Endothelial cell of umbilical vein (primary cell): ENCODE results near the gene TMEM26. TPM values are rescaled to one million over a fixed set of nuclear protein-coding genes. Genes with fewer than 3 reads are reported as not detected.

Experiments used
- BruUV-seq: library from RNA; stranded (reverse); fragments of 400-500 nt; replicated peaks from 2 replicates; lab custom pipeline; 2021; lab: Mats Ljungman, UMichigan
- CTCF ChIA-PET: fragments of 300-600, 350-600 bp; sonication (Branson Sonifier 250); formaldehyde crosslinking; loops from one replicate; lab custom pipeline; 2021; ENCODE audit warnings: antibody characterized with exemption, inconsistent platforms; lab: Charles Lee
- POLR2A ChIA-PET: fragments of 300-600, 350-600 bp; sonication (Branson Sonifier 250); formaldehyde crosslinking; loops from one replicate; lab custom pipeline; 2021; ENCODE audit warnings: antibody characterized with exemption, inconsistent platforms; lab: Charles Lee
- DNase-seq: peaks from one replicate; pipeline ENCODE4 v3.0.0-alpha.2; 2011; ENCODE audit warnings: low read depth, low spot score
- FAIRE-seq: peaks from 2 replicates; lab custom pipeline; 2011; peaks lifted over from hg19 to GRCh38; lab: Jason Lieb, UNC
- H2AFZ ChIP-seq: 2 replicates; pipeline ENCODE4 v1.6.0; 2012; ENCODE audit warnings: low read depth, low read length, control low read depth, inconsistent platforms
- H3K27ac ChIP-seq: 2 replicates; pipeline ENCODE4 v1.5.1; 2011; ENCODE audit warnings: low read depth, mild to moderate bottlenecking, control low read depth, low read length, moderate library complexity; ENCODE audit not compliant: insufficient read depth
- H3K27me3 ChIP-seq, 2 experiments: 2 replicates each; pipeline versions ENCODE4 v1.6.0 to v1.6.1; 2011; ENCODE audit warnings: low read length in 2 of 2, mixed read lengths in 1 of 2; ENCODE audit not compliant: control insufficient read depth in 2 of 2, insufficient read depth in 2 of 2
- H3K36me3 ChIP-seq, 2 experiments: 2 replicates in 1 of 2; 3 replicates in 1 of 2; pipeline ENCODE4 v1.5.1; 2011; ENCODE audit warnings: low read length in 2 of 2, mild to moderate bottlenecking in 1 of 2, moderate library complexity in 1 of 2; ENCODE audit not compliant: control insufficient read depth in 2 of 2, insufficient read depth in 2 of 2; ENCODE audit errors: extremely low read depth in 1 of 2
- H3K4me1 ChIP-seq: 3 replicates; pipeline ENCODE4 v1.5.1; 2011; ENCODE audit warnings: mild to moderate bottlenecking, low read length; ENCODE audit not compliant: control insufficient read depth, insufficient read depth; ENCODE audit errors: extremely low read depth
- H3K4me2 ChIP-seq: 2 replicates; pipeline ENCODE4 v1.6.1; 2011; ENCODE audit warnings: low read length, control low read depth, mixed read lengths; ENCODE audit not compliant: insufficient read depth
- H3K4me3 ChIP-seq, 3 experiments: fragments of 200-600 bp in 1 of 3; sonication (generic), shearing (Covaris generic) in 1 of 3; replicated peaks in 1 of 3; 2 replicates each; pipeline ENCODE4 v1.5.1; 2011 to 2016; ENCODE audit warnings: control low read depth in 3 of 3, low read length in 3 of 3, mild to moderate bottlenecking in 2 of 3, inconsistent platforms in 1 of 3, low read depth in 1 of 3, moderate library complexity in 1 of 3; ENCODE audit not compliant: insufficient read depth in 1 of 3
- H3K79me2 ChIP-seq: 2 replicates; pipeline ENCODE4 v1.6.0; 2012; ENCODE audit warnings: low read length, inconsistent platforms; ENCODE audit not compliant: control insufficient read depth, insufficient read depth
- H3K9ac ChIP-seq: replicated peaks from 2 replicates; pipeline ENCODE3; 2011; ENCODE audit warnings: low read length, control low read depth; ENCODE audit not compliant: insufficient read depth; ENCODE audit errors: extremely low read depth
- H3K9me1 ChIP-seq: replicated peaks from 3 replicates; pipeline ENCODE4 v1.6.0; 2011; ENCODE audit warnings: mild to moderate bottlenecking, low read length; ENCODE audit not compliant: control insufficient read depth, insufficient read depth; ENCODE audit errors: extremely low read depth
- H3K9me3 ChIP-seq: replicated peaks from 2 replicates; pipeline ENCODE4 v1.5.1; 2012; ENCODE audit warnings: low read length, inconsistent platforms; ENCODE audit not compliant: control insufficient read depth, insufficient read depth
- H4K20me1 ChIP-seq: replicated peaks from 2 replicates; pipeline ENCODE3; 2011; ENCODE audit warnings: mild to moderate bottlenecking, low read length; ENCODE audit not compliant: control insufficient read depth, insufficient read depth; ENCODE audit errors: extremely low read depth
- CTCF ChIP-seq, 2 donors: IDR thresholded peaks; 1 replicate in 1 of 2; 2 replicates in 1 of 2; pipeline ENCODE4 v1.5.1; 2011; ENCODE audit warnings: low read length in 2 of 2, mild to moderate bottlenecking in 2 of 2, moderate library complexity in 2 of 2, control low read depth in 1 of 2, inconsistent platforms in 1 of 2, low read depth in 1 of 2; ENCODE audit not compliant: insufficient read depth in 1 of 2; ENCODE audit errors: extremely low read depth in 1 of 2
- EZH2 ChIP-seq: IDR thresholded peaks from 2 replicates; pipeline ENCODE4 v1.6.1; 2012; ENCODE audit warnings: borderline replicate concordance, low read depth, mild to moderate bottlenecking, moderate library complexity, low read length, inconsistent platforms; ENCODE audit not compliant: severe bottlenecking
- FOS ChIP-seq: IDR thresholded peaks from 2 replicates; pipeline ENCODE4 v1.6.1; 2011; ENCODE audit warnings: mild to moderate bottlenecking, low read length, moderate library complexity, borderline replicate concordance; ENCODE audit not compliant: insufficient read depth
- GATA2 ChIP-seq: IDR thresholded peaks from 2 replicates; pipeline ENCODE4 v1.7.0; 2011; ENCODE audit warnings: low read depth, mild to moderate bottlenecking, moderate library complexity, mixed read lengths, low read length; ENCODE audit not compliant: insufficient read length, insufficient read depth
- JUN ChIP-seq: IDR thresholded peaks from 2 replicates; pipeline ENCODE4 v1.6.1; 2011; ENCODE audit warnings: borderline replicate concordance, low read depth; ENCODE audit not compliant: insufficient read length, insufficient read depth
- MAX ChIP-seq: IDR thresholded peaks from 2 replicates; pipeline ENCODE4 v1.6.1; 2011; ENCODE audit not compliant: insufficient read depth, insufficient read length
- MYC ChIP-seq: IDR thresholded peaks from one replicate; pipeline ENCODE4 v1.6.1; 2011; ENCODE audit warnings: mild to moderate bottlenecking, low read depth, low read length
- POLR2A ChIP-seq: IDR thresholded peaks from 2 replicates; pipeline ENCODE4 v1.6.1; 2012; ENCODE audit warnings: low read depth, mild to moderate bottlenecking, control low read depth, low read length
- POLR2AphosphoS5 ChIP-seq: IDR thresholded peaks from 2 replicates; pipeline ENCODE4 v1.6.1; 2012; ENCODE audit warnings: low read depth, mild to moderate bottlenecking, control low read depth, low read length, moderate library complexity; ENCODE audit not compliant: insufficient read depth
- dilution Hi-C: fragments of 300-500 bp; cut with MboI; formaldehyde crosslinking; loops from one replicate; pipeline ENCODE4 v1.15.0; 2019; ENCODE audit warnings: low sequenced_read_pairs; ENCODE audit not compliant: extremely low pct_ligation_motif_present
- intact Hi-C: fragments of 100-400 bp; cut with micrococcal nuclease; formaldehyde crosslinking; loops from one replicate; pipeline ENCODE4 v1.10.0; 2022
- polyA plus RNA-seq, 4 experiments: library from polyadenylated mRNA; depleted of rRNA in 3 of 4; stranded (reverse) in 3 of 4; unstranded in 1 of 4; fragments of >200 nt; gene quantifications; 2 replicates each; pipeline versions ENCODE4 v1.2.1 to v1.2.3, GENCODE V29; 2011 to 2012; ENCODE audit warnings: missing spikeins in 1 of 4
- total RNA-seq: library from RNA; stranded (reverse); gene quantifications from 2 replicates; pipeline ENCODE4 v1.2.3, GENCODE V29; 2021

TMEM26 gene
- total and polyA plus RNA-seq, 2 donors (not counting 3 experiments of a cell fraction or from before 2014, with no cell fraction given): 0.07 to 0.27 TPM

GRCh38 chr10:61438141-61438988, 14.8 kb downstream of the TMEM26 start:
- no peaks in the 10 kb centered on the region for H3K79me2 ChIP-seq
- H3K4me3 ChIP-seq: no peak overlapping the region
- H3K9ac ChIP-seq: no peak overlapping the region
- no peak overlapping the region for H3K27ac ChIP-seq
- no peaks in the 10 kb centered on the region for H3K27me3 ChIP-seq
- CTCF ChIA-PET: interaction anchor here (1.6 kb wide), 1 partner anchor 11 kb away, joined by 4 read pairs; no protein-coding TSS in a partner anchor
- H3K9me1 ChIP-seq: no peaks in the 10 kb centered on the region
- DNase-seq (peak; percentile 66), FAIRE-seq (no peak)
- no peaks in the 10 kb centered on the region for H4K20me1 ChIP-seq
- intact Hi-C loops (loop anchor here (1.0 kb wide), 1 partner anchor 37 kb away; no protein-coding TSS in a partner anchor), dilution Hi-C loops (no loop called here)
- BruUV-seq: no TSS peak
- TF ChIP-seq MAX (no peak), GATA2 (peak; percentile 79)
- POLR2A ChIA-PET: no interaction called here
- peaks cover 16% of the 10 kb centered on the region for H3K4me1 ChIP-seq
- peak overlapping the region; percentile 50 for H3K4me2 ChIP-seq
- H3K36me3 ChIP-seq: no peaks in the 10 kb centered on the region
- no peaks in the 10 kb centered on the region for H3K9me3 ChIP-seq
- H2AFZ ChIP-seq: no peak overlapping the region

GRCh38 chr10:61423178-61423577, 30.0 kb downstream of the TMEM26 start:
- ChIA-PET CTCF (no interaction called here), POLR2A (no interaction called here)
- DNase-seq: no peak
- H3K4me2 ChIP-seq: no peak overlapping the region
- H4K20me1 ChIP-seq: no peaks in the 10 kb centered on the region
- H3K27me3 ChIP-seq: peaks cover 0 to 4% of the 10 kb centered on the region in 2 experiments
- H3K4me1 ChIP-seq: no peaks in the 10 kb centered on the region
- peaks cover 3% of the 10 kb centered on the region for H3K9me3 ChIP-seq
- no peak overlapping the region for H3K4me3 ChIP-seq
- no peak overlapping the region for H3K27ac ChIP-seq
- no peak overlapping the region for H3K9ac ChIP-seq
- H2AFZ ChIP-seq: no peak overlapping the region
- dilution Hi-C loops: no loop called here
- intact Hi-C loops: no loop called here
- FAIRE-seq: no peak
- H3K36me3 ChIP-seq: no peaks in the 10 kb centered on the region
- H3K79me2 ChIP-seq: no peaks in the 10 kb centered on the region
- BruUV-seq: no TSS peak
- TF ChIP-seq GATA2 (no peak), JUN (no peak), POLR2AphosphoS5 (no peak), CTCF (IDR thresholded peaks at IDR 0.05; ENCODE audit: extremely low read depth in 1 of 2, insufficient read depth in 1 of 2, low read depth in 1 of 2, low read length in 2 of 2) (no peak), MAX (no peak), EZH2 (no peak), MYC (no peak), POLR2A (no peak), FOS (no peak)
- H3K9me1 ChIP-seq: no peaks in the 10 kb centered on the region
